Heart left ventricle (tissue), 13 donors: Measurements from ENCODE around the gene ANXA8.

Experiments
- CTCF ChIP-seq, 12 donors: fragments of 200-600 bp; sonication (generic) in 4 of 12; IDR thresholded peaks; one replicate each; pipeline versions ENCODE4 v1.5.0 to v1.8.0; 2018 to 2022; ENCODE audit warnings: antibody characterized with exemption in 12 of 12, mild to moderate bottlenecking in 5 of 12
- POLR2A ChIP-seq, 2 donors: fragments of 450-650 bp; IDR thresholded peaks; one replicate each; pipeline ENCODE4 v1.6.1; 2017; ENCODE audit warnings: antibody characterized with exemption in 2 of 2, mild to moderate bottlenecking in 2 of 2, moderate library complexity in 2 of 2
- donor health status: ischemic (EF 13 %, LVEDD 7.1; RV severe dilation, severe dysfunction).
- donor health status: DM: no; HTN: yes; CAD: no.
- donor health status: DM: no; HTN: no; CAD: no.
- donor health status: ischemic (EF 25% LVEDD 6.9; RV normal size, moderate dysfunction).
- donor health status: ischemic (EF 25% LVEDD 5.7; RV mildly dilated, moderate dysfunction).
- donor health status: ischemic (EF 35%, LVEDD 5.7; RV mildly dilated, moderate dysfunction).
- donor health status: nonischemic (EF 11% LVEDD 7.7; RV severe dilation, severe dysfunction).
- donor health status: DM: yes; HTN: yes; CAD: no.
- donor health status: PGD.
- donor health status: ischemic (EF 29% LVEDD 5.4; RV normal size, mild dysfunction).
- donor health status: nonischemic (EF 23%, LVEDD 6.1; RV moderate dilation, normal function).

- no peak for TF ChIP-seq POLR2A (IDR thresholded peaks at IDR 0.05)
- no peak for TF ChIP-seq CTCF (IDR thresholded peaks at IDR 0.05)
Measured at GRCh38 chr10:47449102-47449978, 34.6 kb downstream of the ANXA8 start.
